ENCODE results near the gene SSBP1.

DNA sequence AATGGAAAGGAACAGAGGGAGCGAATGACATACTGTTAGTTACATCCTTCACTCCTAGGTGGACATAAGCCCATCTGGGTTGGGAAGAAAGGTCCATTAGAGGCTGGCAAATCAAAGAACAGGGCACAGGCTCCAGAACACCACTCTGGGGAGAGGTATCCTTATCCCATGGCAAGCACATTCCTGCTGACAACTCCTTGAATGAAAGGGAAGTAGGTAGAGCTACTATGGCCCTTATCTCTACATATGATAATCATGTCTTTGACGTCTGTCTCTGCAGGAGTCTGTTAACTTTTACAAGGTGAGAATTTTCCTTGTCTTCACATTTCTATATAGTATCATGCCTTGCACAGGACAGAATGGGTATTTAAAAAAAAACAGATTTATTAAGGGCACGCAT is 46.6 kb upstream of the SSBP1 start:
- TF ChIP-seq ZBTB7A (IDR thresholded peaks at IDR 0.05; ENCODE audit: low read depth) (no peak), TAF1 (IDR thresholded peaks at IDR 0.05; ENCODE audit: low read depth) (no peak), EP300 (IDR thresholded peaks at IDR 0.05; ENCODE audit: borderline replicate concordance) (no peak)
- TF ChIP-seq, protein P1, sequence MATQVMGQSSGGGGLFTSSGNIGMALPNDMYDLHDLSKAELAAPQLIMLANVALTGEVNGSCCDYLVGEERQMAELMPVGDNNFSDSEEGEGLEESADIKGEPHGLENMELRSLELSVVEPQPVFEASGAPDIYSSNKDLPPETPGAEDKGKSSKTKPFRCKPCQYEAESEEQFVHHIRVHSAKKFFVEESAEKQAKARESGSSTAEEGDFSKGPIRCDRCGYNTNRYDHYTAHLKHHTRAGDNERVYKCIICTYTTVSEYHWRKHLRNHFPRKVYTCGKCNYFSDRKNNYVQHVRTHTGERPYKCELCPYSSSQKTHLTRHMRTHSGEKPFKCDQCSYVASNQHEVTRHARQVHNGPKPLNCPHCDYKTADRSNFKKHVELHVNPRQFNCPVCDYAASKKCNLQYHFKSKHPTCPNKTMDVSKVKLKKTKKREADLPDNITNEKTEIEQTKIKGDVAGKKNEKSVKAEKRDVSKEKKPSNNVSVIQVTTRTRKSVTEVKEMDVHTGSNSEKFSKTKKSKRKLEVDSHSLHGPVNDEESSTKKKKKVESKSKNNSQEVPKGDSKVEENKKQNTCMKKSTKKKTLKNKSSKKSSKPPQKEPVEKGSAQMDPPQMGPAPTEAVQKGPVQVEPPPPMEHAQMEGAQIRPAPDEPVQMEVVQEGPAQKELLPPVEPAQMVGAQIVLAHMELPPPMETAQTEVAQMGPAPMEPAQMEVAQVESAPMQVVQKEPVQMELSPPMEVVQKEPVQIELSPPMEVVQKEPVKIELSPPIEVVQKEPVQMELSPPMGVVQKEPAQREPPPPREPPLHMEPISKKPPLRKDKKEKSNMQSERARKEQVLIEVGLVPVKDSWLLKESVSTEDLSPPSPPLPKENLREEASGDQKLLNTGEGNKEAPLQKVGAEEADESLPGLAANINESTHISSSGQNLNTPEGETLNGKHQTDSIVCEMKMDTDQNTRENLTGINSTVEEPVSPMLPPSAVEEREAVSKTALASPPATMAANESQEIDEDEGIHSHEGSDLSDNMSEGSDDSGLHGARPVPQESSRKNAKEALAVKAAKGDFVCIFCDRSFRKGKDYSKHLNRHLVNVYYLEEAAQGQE (IDR thresholded peaks at IDR 0.05; ENCODE audit: low read depth), result no peak
- TF ChIP-seq, protein P2, sequence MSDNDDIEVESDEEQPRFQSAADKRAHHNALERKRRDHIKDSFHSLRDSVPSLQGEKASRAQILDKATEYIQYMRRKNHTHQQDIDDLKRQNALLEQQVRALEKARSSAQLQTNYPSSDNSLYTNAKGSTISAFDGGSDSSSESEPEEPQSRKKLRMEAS (IDR thresholded peaks at IDR 0.05), result no peak
